GM12892 (cell line): ENCODE data around the gene ANKRD1.

ENCODE experiments used
- POLR2A ChIP-seq: IDR thresholded peaks from 2 replicates; pipeline ENCODE4 v1.6.1; 2011; ENCODE audit warnings: low read depth, low read length, control low read depth
- POLR2AphosphoS5 ChIP-seq: IDR thresholded peaks from 2 replicates; pipeline ENCODE4 v1.6.1; 2011; ENCODE audit warnings: low read depth, low read length, control low read depth

- TF ChIP-seq POLR2AphosphoS5 (no peak), POLR2A (no peak)
Observed at GRCh38 chr10:90915766-90916075, 5.2 kb downstream of the ANKRD1 start.
